IMR-90 (cell line): ENCODE data around the gene EFCAB8. TPM values are rescaled to one million over a fixed set of nuclear protein-coding genes. Genes with fewer than 3 reads are reported as not detected.
A peak's percentile ranks its signal among the peaks of the same experiment; 100 is the strongest.

Experiments
- ATAC-seq: fragments of 200-7000 bp; cut with Tn5 transposase; 2 replicates; pipeline ENCODE4 v1.9.1; 2020; ENCODE audit warnings: low read depth, mild to moderate bottlenecking, moderate library complexity
- BruUV-seq: library from RNA; stranded (reverse); fragments of 400-500 nt; replicated peaks from 2 replicates; lab custom pipeline; 2021; lab: Mats Ljungman, UMichigan
- CTCF ChIA-PET: fragments of 300-600 bp; formaldehyde crosslinking; extraction: SDS; loops from one replicate; lab custom pipeline; 2021; ENCODE audit warnings: antibody characterized with exemption; lab: Yijun Ruan, JAX
- POLR2A ChIA-PET: fragments of 300-600 bp; sonication (Branson Sonifier 250); formaldehyde crosslinking; loops from one replicate; lab custom pipeline; 2022; ENCODE audit warnings: antibody characterized with exemption; ENCODE audit not compliant: unreplicated experiment; lab: Charles Lee
- DNase-seq: peaks from one replicate; pipeline ENCODE4 v3.0.0; 2013
- H2AFZ ChIP-seq: replicated peaks from 2 replicates; pipeline ENCODE3; 2013; ENCODE audit warnings: low read length, mild to moderate bottlenecking; ENCODE audit not compliant: poor library complexity
- H2AK5ac ChIP-seq: 2 replicates; pipeline ENCODE4 v1.6.1; 2013; ENCODE audit warnings: low read depth, low read length, inconsistent platforms
- H2AK9ac ChIP-seq: replicated peaks from 2 replicates; pipeline ENCODE3; 2013; ENCODE audit warnings: mild to moderate bottlenecking, low read depth, low read length, moderate library complexity; ENCODE audit not compliant: poor library complexity
- H2BK120ac ChIP-seq: 2 replicates; pipeline ENCODE4 v1.6.1; 2013; ENCODE audit warnings: low read depth, low read length, inconsistent platforms
- H2BK15ac ChIP-seq: 3 replicates; pipeline ENCODE4 v1.6.1; 2013; ENCODE audit warnings: low read depth, low read length, inconsistent platforms
- H2BK20ac ChIP-seq: 2 replicates; pipeline ENCODE4 v1.6.1; 2013; ENCODE audit warnings: low read depth, mild to moderate bottlenecking, inconsistent platforms, low read length, moderate library complexity
- H2BK5ac ChIP-seq: 2 replicates; pipeline ENCODE4 v1.6.1; 2013; ENCODE audit warnings: mild to moderate bottlenecking, low read depth, low read length, inconsistent platforms; ENCODE audit not compliant: poor library complexity, severe bottlenecking
- H3K14ac ChIP-seq: replicated peaks from 2 replicates; pipeline ENCODE4 v1.6.1; 2013; ENCODE audit warnings: low read depth, low read length, inconsistent platforms
- H3K18ac ChIP-seq: 2 replicates; pipeline ENCODE4 v1.6.1; 2013; ENCODE audit warnings: low read depth, low read length, control low read depth
- H3K23ac ChIP-seq: 2 replicates; pipeline ENCODE4 v1.6.1; 2013; ENCODE audit warnings: low read depth, low read length, inconsistent platforms
- H3K27ac ChIP-seq: 2 replicates; pipeline ENCODE4 v1.5.1; 2013; ENCODE audit warnings: mild to moderate bottlenecking, control low read depth, low read length; ENCODE audit not compliant: insufficient read depth
- H3K27me3 ChIP-seq: 2 replicates; pipeline ENCODE4 v1.6.1; 2013; ENCODE audit warnings: low read length; ENCODE audit not compliant: control insufficient read depth, insufficient read depth
- H3K36me3 ChIP-seq: 2 replicates; pipeline ENCODE4 v1.6.1; 2013; ENCODE audit warnings: low read length, mixed read lengths; ENCODE audit not compliant: control insufficient read depth, insufficient read depth
- H3K4ac ChIP-seq: 2 replicates; pipeline ENCODE4 v1.6.1; 2013; ENCODE audit warnings: low read depth, low read length, inconsistent platforms
- H3K4me1 ChIP-seq: 2 replicates; pipeline ENCODE4 v1.6.1; 2013; ENCODE audit warnings: low read length, mixed read lengths; ENCODE audit not compliant: control insufficient read depth, insufficient read depth
- H3K4me2 ChIP-seq: 2 replicates; pipeline ENCODE4 v1.6.1; 2013; ENCODE audit warnings: low read depth, mild to moderate bottlenecking, control low read depth, low read length, moderate library complexity
- H3K4me3 ChIP-seq: 2 replicates; pipeline ENCODE4 v1.5.1; 2013; ENCODE audit warnings: low read depth, mild to moderate bottlenecking, control low read depth, low read length, moderate library complexity; ENCODE audit not compliant: insufficient read depth
- H3K56ac ChIP-seq: 2 replicates; pipeline ENCODE4 v1.6.1; 2013; ENCODE audit warnings: low read length, inconsistent platforms; ENCODE audit not compliant: insufficient read depth; ENCODE audit errors: extremely low read depth
- H3K79me1 ChIP-seq, 2 experiments: 2 replicates each; pipeline ENCODE4 v1.6.1; 2013; ENCODE audit warnings: low read length in 2 of 2, inconsistent platforms in 1 of 2, low read depth in 1 of 2
- H3K9ac ChIP-seq: 2 replicates; pipeline ENCODE4 v1.6.1; 2013; ENCODE audit warnings: low read depth, low read length, control low read depth
- H3K9me1 ChIP-seq: 2 replicates; pipeline ENCODE4 v1.6.1; 2013; ENCODE audit warnings: low read length, inconsistent platforms; ENCODE audit not compliant: insufficient read depth
- H3K9me3 ChIP-seq: 2 replicates; pipeline ENCODE4 v1.6.1; 2013; ENCODE audit warnings: low read length; ENCODE audit not compliant: control insufficient read depth, insufficient read depth
- H4K20me1 ChIP-seq: 2 replicates; pipeline ENCODE4 v1.6.1; 2013; ENCODE audit warnings: low read length, inconsistent platforms; ENCODE audit not compliant: insufficient read depth
- H4K5ac ChIP-seq: 2 replicates; pipeline ENCODE4 v1.6.1; 2013; ENCODE audit warnings: mild to moderate bottlenecking, low read depth, low read length, control low read depth
- H4K8ac ChIP-seq, 2 experiments: 2 replicates each; pipeline ENCODE4 v1.6.1; 2013; ENCODE audit warnings: low read depth in 2 of 2, low read length in 2 of 2, control low read depth in 1 of 2, inconsistent platforms in 1 of 2
- H4K91ac ChIP-seq: 2 replicates; pipeline ENCODE4 v1.6.1; 2013; ENCODE audit warnings: low read depth, low read length, inconsistent platforms; ENCODE audit not compliant: insufficient read depth
- CEBPB ChIP-seq: IDR thresholded peaks from 2 replicates; pipeline ENCODE4 v1.6.1; 2012; ENCODE audit warnings: low read depth, low read length, improper control_type of control experiment
- WGBS, 2 experiments: methylation state at CpG; one replicate each; pipeline versions ENCODE4 v1.1.5 to v1.1.7; 2013; ENCODE audit warnings: missing lambda C conversion rate in 2 of 2; ENCODE audit not compliant: insufficient read length in 1 of 2; ENCODE audit errors: extremely low coverage in 2 of 2; 5-methylcytosine and 5-hydroxymethylcytosine counted together
- dilution Hi-C: fragments of 300-500 bp; cut with HindIII; formaldehyde crosslinking; loops from one replicate; pipeline ENCODE4 v1.14.3; 2018; ENCODE audit warnings: low sequenced_read_pairs; ENCODE audit not compliant: unreplicated experiment
- in situ Hi-C: fragments of 300-500 bp; cut with MboI; formaldehyde crosslinking; loops from 3 replicates; pipeline ENCODE4 v1.14.3; 2019; ENCODE audit warnings: low sequenced_read_pairs, inconsistent platforms, mixed read lengths
- intact Hi-C: fragments of 100-400 bp; cut with micrococcal nuclease; formaldehyde crosslinking; loops from 2 replicates; pipeline ENCODE4 v1.10.0; 2022
- polyA plus RNA-seq, 3 experiments: library from polyadenylated mRNA; depleted of rRNA; stranded (reverse); fragments of >200 nt; gene quantifications; 2 replicates each; pipeline ENCODE4 v1.2.3, GENCODE V29; 2012; ENCODE audit warnings: low replicate concordance in 1 of 3
- total RNA-seq: library from RNA; depleted of rRNA; stranded (reverse); fragments of >200 nt; gene quantifications from 2 replicates; pipeline ENCODE4 v1.2.3, GENCODE V29; 2012
- TF ChIP-seq, protein P1 (sequence below): fragments of 150-350 bp; IDR thresholded peaks from 2 replicates; pipeline ENCODE4 v1.6.1; 2016; ENCODE audit warnings: low read depth, mild to moderate bottlenecking, low read length, moderate library complexity, borderline replicate concordance
- TF ChIP-seq, protein P2 (sequence below): fragments of 150-350 bp; IDR thresholded peaks from 2 replicates; pipeline ENCODE4 v1.6.1; 2017; ENCODE audit warnings: mild to moderate bottlenecking, antibody characterized with exemption, low read length, low read depth

The EFCAB8 gene
- total and polyA plus RNA-seq, 2 of the 4 experiments (the other 2 are of a cell fraction), result not detected

DNA sequence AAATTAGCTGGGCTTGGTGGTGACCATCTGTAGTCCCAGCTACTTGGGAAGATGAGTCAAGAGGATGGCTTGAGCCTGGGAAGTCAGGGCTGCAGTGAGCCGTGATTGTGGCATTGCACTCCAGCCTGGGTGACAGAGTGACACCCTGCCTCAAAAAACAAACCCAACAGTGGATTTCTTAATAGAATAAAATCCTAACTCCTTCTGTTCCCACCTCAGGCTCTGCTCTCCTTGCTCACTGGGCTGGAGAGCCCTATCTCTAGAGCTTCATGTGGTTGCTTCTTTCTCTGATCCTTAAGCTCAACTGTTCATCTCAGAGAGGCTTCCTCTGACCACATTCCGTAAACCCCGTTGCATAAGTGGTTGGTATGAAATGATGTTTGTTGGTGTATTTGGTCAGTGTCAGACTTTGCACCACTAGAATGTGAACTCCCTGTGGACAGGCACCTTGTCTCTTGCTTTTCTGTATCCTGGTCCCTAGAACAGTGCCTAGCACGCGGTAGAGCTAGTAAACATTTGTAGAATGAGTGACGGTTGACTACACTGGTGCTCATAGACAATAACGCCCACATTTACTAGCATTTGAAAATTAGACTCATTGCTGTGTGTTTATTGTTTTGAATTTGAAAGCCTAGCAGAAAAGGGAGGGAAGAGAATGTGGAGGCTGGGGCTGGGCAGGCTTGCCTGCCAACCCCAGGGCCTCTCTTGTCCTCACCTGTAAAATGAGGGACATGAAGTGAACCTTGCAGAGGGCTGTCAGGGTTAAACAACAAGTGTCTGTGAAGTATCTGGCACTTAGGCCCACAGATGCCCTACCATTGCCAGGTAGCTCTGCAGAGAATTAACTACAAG is 34.8 kb upstream of the EFCAB8 start:
- no peak for ATAC-seq
- H3K9me1 ChIP-seq, result peaks cover 33% of the 10 kb centered on the region
- H4K8ac ChIP-seq, result no peak overlapping the region
- no peak overlapping the region for H2AFZ ChIP-seq
- no peak overlapping the region for H4K5ac ChIP-seq
- peak; percentile 22 for DNase-seq
- no peak overlapping the region for H2AK9ac ChIP-seq
- no CpG with 5 or more reads among the region's 7 CpGs for WGBS, 2 experiments
- CTCF ChIA-PET, result no interaction called here
- no peak overlapping the region; the same call in 1 of the 2 replicates for H3K23ac ChIP-seq
- H2AK5ac ChIP-seq, result no peak overlapping the region; the same call in 1 of the 2 replicates
- H3K9ac ChIP-seq, result no peak overlapping the region
- peaks cover 4 to 56% of the 10 kb centered on the region in 2 experiments; a peak in 3 of 4 replicates for H3K79me1 ChIP-seq
- dilution Hi-C loops, result no loop called here
- H3K4me1 ChIP-seq, result peaks cover 33% of the 10 kb centered on the region
- intact Hi-C loops, result no loop called here
- no peak overlapping the region for H3K18ac ChIP-seq
- H4K20me1 ChIP-seq, result peaks cover 75% of the 10 kb centered on the region
- H3K4me3 ChIP-seq, result no peak overlapping the region
- POLR2A ChIA-PET, result no interaction called here
- peaks cover 12% of the 10 kb centered on the region for H3K36me3 ChIP-seq
- H3K4me2 ChIP-seq, result peak overlapping the region; percentile 4; the same call in 1 of the 2 replicates
- H3K14ac ChIP-seq, result peak overlapping the region; percentile 26
- no peaks in the 10 kb centered on the region for H3K27me3 ChIP-seq
- in situ Hi-C loops, result no loop called here
- H4K91ac ChIP-seq, result no peak overlapping the region
- no TSS peak for BruUV-seq
- H2BK20ac ChIP-seq, result no peak overlapping the region
- no peak overlapping the region for H3K56ac ChIP-seq
- no peaks in the 10 kb centered on the region for H3K9me3 ChIP-seq
- H3K27ac ChIP-seq, result no peak overlapping the region; the same call in 1 of the 2 replicates
- H3K4ac ChIP-seq, result no peak overlapping the region
- no peak overlapping the region for H2BK15ac ChIP-seq
- H2BK5ac ChIP-seq, result peak overlapping the region; percentile 35
- TF ChIP-seq, protein P1, sequence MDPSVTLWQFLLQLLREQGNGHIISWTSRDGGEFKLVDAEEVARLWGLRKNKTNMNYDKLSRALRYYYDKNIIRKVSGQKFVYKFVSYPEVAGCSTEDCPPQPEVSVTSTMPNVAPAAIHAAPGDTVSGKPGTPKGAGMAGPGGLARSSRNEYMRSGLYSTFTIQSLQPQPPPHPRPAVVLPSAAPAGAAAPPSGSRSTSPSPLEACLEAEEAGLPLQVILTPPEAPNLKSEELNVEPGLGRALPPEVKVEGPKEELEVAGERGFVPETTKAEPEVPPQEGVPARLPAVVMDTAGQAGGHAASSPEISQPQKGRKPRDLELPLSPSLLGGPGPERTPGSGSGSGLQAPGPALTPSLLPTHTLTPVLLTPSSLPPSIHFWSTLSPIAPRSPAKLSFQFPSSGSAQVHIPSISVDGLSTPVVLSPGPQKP, result no peak
- TF ChIP-seq, protein P2, sequence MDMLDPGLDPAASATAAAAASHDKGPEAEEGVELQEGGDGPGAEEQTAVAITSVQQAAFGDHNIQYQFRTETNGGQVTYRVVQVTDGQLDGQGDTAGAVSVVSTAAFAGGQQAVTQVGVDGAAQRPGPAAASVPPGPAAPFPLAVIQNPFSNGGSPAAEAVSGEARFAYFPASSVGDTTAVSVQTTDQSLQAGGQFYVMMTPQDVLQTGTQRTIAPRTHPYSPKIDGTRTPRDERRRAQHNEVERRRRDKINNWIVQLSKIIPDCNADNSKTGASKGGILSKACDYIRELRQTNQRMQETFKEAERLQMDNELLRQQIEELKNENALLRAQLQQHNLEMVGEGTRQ, result 0 out of 2 replicates have a peak, but pooled peaks have one; percentile 6
- 0 out of 2 replicates have a peak, but pooled peaks have one; percentile 0 for TF ChIP-seq CEBPB
- no peak overlapping the region for H2BK120ac ChIP-seq
